Panc1 (cell line): ENCODE measurements around the gene LMTK2. TPM values are rescaled to one million over a fixed set of nuclear protein-coding genes. Genes with fewer than 3 reads are reported as not detected.
A peak's percentile ranks its signal among the peaks of the same experiment; 100 is the strongest.

Experiments used
- ATAC-seq: fragments of 200-7000 bp; cut with Tn5 transposase; 2 replicates; pipeline ENCODE4 v1.9.1; 2020; ENCODE audit warnings: mild to moderate bottlenecking, moderate library complexity
- BruUV-seq: library from RNA; stranded (reverse); fragments of 400-500 nt; replicated peaks from 2 replicates; lab custom pipeline; 2021; lab: Mats Ljungman, UMichigan
- CTCF ChIA-PET: fragments of 300-600 bp; sonication (Branson Sonifier 250); formaldehyde crosslinking; loops from one replicate; lab custom pipeline; 2022; ENCODE audit warnings: antibody characterized with exemption; lab: Charles Lee
- POLR2A ChIA-PET: fragments of 300-600 bp; sonication (Branson Sonifier 250); formaldehyde crosslinking; loops from one replicate; lab custom pipeline; 2022; ENCODE audit warnings: antibody characterized with exemption; lab: Charles Lee
- DNase-seq: peaks from one replicate; pipeline ENCODE4 v3.0.0-alpha.2; 2010; ENCODE audit warnings: low read depth, low spot score
- H3K27ac ChIP-seq: 2 replicates; pipeline ENCODE4 v1.5.1; 2011; ENCODE audit warnings: mild to moderate bottlenecking, low read length, inconsistent platforms
- H3K27me3 ChIP-seq: fragments of 200-500 bp; sonication (Bioruptor generic); 2 replicates; pipeline ENCODE4 v1.6.0; 2014; ENCODE audit warnings: low read length, inconsistent platforms; ENCODE audit not compliant: control insufficient read depth, insufficient read depth
- H3K36me3 ChIP-seq: fragments of 200-500 bp; sonication (Bioruptor generic); 2 replicates; pipeline ENCODE4 v1.5.1; 2014; ENCODE audit warnings: inconsistent platforms, mild to moderate bottlenecking, low read length, moderate library complexity; ENCODE audit not compliant: control insufficient read depth, insufficient read depth
- H3K4me1 ChIP-seq: 2 replicates; pipeline ENCODE4 v1.5.1; 2011; ENCODE audit warnings: inconsistent platforms, mild to moderate bottlenecking, low read length, moderate library complexity; ENCODE audit not compliant: control insufficient read depth, insufficient read depth
- H3K4me3 ChIP-seq, 2 experiments: 2 replicates each; pipeline ENCODE4 v1.5.1; 2011 to 2012; ENCODE audit warnings: low read depth in 2 of 2, low read length in 2 of 2, mild to moderate bottlenecking in 2 of 2, inconsistent platforms in 1 of 2, moderate library complexity in 1 of 2
- H3K9me3 ChIP-seq: fragments of 200-500 bp; sonication (Bioruptor generic); 2 replicates; pipeline ENCODE4 v1.5.1; 2014; ENCODE audit warnings: low read depth, mild to moderate bottlenecking, inconsistent platforms, low read length, moderate library complexity; ENCODE audit not compliant: control insufficient read depth, insufficient read depth
- CTCF ChIP-seq: fragments of 450-650 bp; IDR thresholded peaks from 2 replicates; pipeline ENCODE4 v1.5.1; 2017; ENCODE audit warnings: mild to moderate bottlenecking
- POLR2AphosphoS5 ChIP-seq: IDR thresholded peaks from 2 replicates; pipeline ENCODE4 v1.6.1; 2012; ENCODE audit warnings: mild to moderate bottlenecking, low read depth, low read length, moderate library complexity
- SIN3A ChIP-seq: IDR thresholded peaks from 2 replicates; pipeline ENCODE4 v1.6.1; 2012; ENCODE audit warnings: low read depth, mild to moderate bottlenecking, low read length, moderate library complexity, borderline replicate concordance; ENCODE audit not compliant: insufficient read depth
- TCF7L2 ChIP-seq: IDR thresholded peaks from 2 replicates; pipeline ENCODE4 v1.6.1; 2011; ENCODE audit warnings: mild to moderate bottlenecking, low read depth, low read length, inconsistent platforms
- in situ Hi-C: cut with HindIII; loops from 2 replicates; pipeline ENCODE4 v1.10.0; 2016; ENCODE audit warnings: low sequenced_read_pairs, low pct_unique_long_range_greater_than_20kb
- intact Hi-C: fragments of 100-400 bp; cut with micrococcal nuclease; formaldehyde crosslinking; loops from one replicate; pipeline ENCODE4 v1.10.0; 2022; ENCODE audit not compliant: unreplicated experiment
- total RNA-seq: library from RNA; stranded (reverse); gene quantifications from one replicate; pipeline ENCODE4 v1.2.1, GENCODE V29; 2021; ENCODE audit not compliant: unreplicated experiment
- TF ChIP-seq, protein P1 (sequence below), 2 experiments: IDR thresholded peaks; 2 replicates each; pipeline ENCODE4 v1.6.1; 2011 to 2012; ENCODE audit warnings: low read depth in 2 of 2, control low read depth in 1 of 2, low read length in 1 of 2, mild to moderate bottlenecking in 1 of 2, moderate library complexity in 1 of 2; ENCODE audit not compliant: insufficient read depth in 1 of 2

The LMTK2 gene
- total RNA-seq, 1 experiment from 2014 or later: 25.4 TPM

DNA sequence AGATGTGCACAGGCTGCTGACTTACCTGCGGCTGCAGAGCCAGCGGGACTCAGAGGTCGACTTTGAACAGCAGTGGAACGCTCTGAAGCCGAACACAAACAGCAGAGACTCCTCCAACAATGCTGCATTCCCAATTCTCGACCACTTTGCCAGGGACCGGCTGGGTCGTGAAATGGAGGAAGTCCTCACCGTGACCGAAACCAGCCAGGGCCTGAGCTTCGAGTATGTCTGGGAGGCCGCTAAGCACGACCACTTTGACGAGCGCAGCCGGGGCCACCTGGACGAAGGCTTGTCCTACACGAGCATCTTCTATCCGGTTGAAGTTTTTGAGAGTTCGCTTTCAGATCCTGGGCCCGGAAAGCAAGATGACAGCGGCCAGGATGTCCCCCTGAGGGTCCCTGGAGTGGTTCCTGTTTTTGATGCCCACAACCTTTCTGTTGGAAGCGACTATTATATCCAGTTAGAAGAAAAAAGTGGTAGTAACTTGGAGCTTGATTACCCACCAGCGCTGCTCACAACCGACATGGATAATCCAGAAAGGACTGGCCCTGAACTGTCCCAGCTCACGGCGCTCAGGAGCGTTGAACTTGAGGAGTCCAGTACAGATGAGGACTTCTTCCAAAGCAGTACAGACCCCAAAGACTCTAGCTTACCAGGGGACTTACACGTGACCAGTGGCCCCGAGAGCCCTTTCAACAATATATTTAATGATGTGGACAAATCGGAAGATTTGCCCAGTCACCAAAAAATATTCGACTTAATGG, 85.2 kb downstream of the LMTK2 start:
- DNase-seq (no peak), ATAC-seq (no peak)
- CTCF ChIA-PET: no interaction called here
- TF ChIP-seq POLR2AphosphoS5 (no peak), CTCF (no peak), TCF7L2 (no peak), SIN3A (no peak)
- TF ChIP-seq, protein P1, sequence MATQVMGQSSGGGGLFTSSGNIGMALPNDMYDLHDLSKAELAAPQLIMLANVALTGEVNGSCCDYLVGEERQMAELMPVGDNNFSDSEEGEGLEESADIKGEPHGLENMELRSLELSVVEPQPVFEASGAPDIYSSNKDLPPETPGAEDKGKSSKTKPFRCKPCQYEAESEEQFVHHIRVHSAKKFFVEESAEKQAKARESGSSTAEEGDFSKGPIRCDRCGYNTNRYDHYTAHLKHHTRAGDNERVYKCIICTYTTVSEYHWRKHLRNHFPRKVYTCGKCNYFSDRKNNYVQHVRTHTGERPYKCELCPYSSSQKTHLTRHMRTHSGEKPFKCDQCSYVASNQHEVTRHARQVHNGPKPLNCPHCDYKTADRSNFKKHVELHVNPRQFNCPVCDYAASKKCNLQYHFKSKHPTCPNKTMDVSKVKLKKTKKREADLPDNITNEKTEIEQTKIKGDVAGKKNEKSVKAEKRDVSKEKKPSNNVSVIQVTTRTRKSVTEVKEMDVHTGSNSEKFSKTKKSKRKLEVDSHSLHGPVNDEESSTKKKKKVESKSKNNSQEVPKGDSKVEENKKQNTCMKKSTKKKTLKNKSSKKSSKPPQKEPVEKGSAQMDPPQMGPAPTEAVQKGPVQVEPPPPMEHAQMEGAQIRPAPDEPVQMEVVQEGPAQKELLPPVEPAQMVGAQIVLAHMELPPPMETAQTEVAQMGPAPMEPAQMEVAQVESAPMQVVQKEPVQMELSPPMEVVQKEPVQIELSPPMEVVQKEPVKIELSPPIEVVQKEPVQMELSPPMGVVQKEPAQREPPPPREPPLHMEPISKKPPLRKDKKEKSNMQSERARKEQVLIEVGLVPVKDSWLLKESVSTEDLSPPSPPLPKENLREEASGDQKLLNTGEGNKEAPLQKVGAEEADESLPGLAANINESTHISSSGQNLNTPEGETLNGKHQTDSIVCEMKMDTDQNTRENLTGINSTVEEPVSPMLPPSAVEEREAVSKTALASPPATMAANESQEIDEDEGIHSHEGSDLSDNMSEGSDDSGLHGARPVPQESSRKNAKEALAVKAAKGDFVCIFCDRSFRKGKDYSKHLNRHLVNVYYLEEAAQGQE (IDR thresholded peaks at IDR 0.05; ENCODE audit: insufficient read depth in 1 of 2, low read depth in 2 of 2, low read length in 1 of 2): no peak
- intact Hi-C loops (no loop called here), in situ Hi-C loops (no loop called here)
- H3K36me3 ChIP-seq: peaks cover 3% of the 10 kb centered on the region; the same call in 1 of the 2 replicates
- POLR2A ChIA-PET: interaction anchor here (0.5 kb wide), 1 partner anchor 71 kb away, joined by 3 read pairs; no protein-coding TSS in a partner anchor
- no peaks in the 10 kb centered on the region for H3K27me3 ChIP-seq
- H3K27ac ChIP-seq: no peak overlapping the region
- BruUV-seq: no TSS peak
- no peaks in the 10 kb centered on the region for H3K9me3 ChIP-seq
- H3K4me3 ChIP-seq: no peak overlapping the region
- H3K4me1 ChIP-seq: no peaks in the 10 kb centered on the region

GRCh38 chr7:98192781-98193457, 86.3 kb downstream of the LMTK2 start:
- CTCF ChIA-PET: no interaction called here
- peaks cover 3% of the 10 kb centered on the region; the same call in 1 of the 2 replicates for H3K36me3 ChIP-seq
- BruUV-seq: TSS peak; percentile 19

More at GRCh38 chr7:98192781-98193457, 86.3 kb downstream of the LMTK2 start:
- ATAC-seq (no peak), DNase-seq (no peak)
- in situ Hi-C loops: no loop called here
- H3K4me1 ChIP-seq: no peaks in the 10 kb centered on the region
- no peaks in the 10 kb centered on the region for H3K9me3 ChIP-seq
- intact Hi-C loops: no loop called here
- POLR2A ChIA-PET: no interaction called here
- no peak overlapping the region for H3K4me3 ChIP-seq
- TF ChIP-seq, protein P1 (IDR thresholded peaks at IDR 0.05; ENCODE audit: insufficient read depth in 1 of 2, low read depth in 2 of 2, low read length in 1 of 2): no peak
- TF ChIP-seq TCF7L2 (no peak), CTCF (no peak), POLR2AphosphoS5 (no peak), SIN3A (no peak)
- no peaks in the 10 kb centered on the region for H3K27me3 ChIP-seq
- H3K27ac ChIP-seq: no peak overlapping the region
